ENCODE results near the gene RNF2. TPM values are rescaled to one million over a fixed set of nuclear protein-coding genes. Genes with fewer than 3 reads are reported as not detected.

The RNF2 gene
- total RNA-seq, 1 donor from 2014 or later, result 44.5 TPM

GRCh38 chr1:185033686-185034085 is 11.7 kb upstream of the RNF2 start:
- H3K27ac Mint-ChIP-seq (ENCODE audit: unreplicated experiment), result no peak overlapping the region
- TF ChIP-seq CTCF (IDR thresholded peaks at IDR 0.05; ENCODE audit: unreplicated experiment), result no peak
- DNase-seq (ENCODE audit: low spot score), result no peak
- peaks cover 1% of the 10 kb centered on the region for H3K27me3 Mint-ChIP-seq (ENCODE audit: unreplicated experiment)
- no peaks in the 10 kb centered on the region for H3K36me3 Mint-ChIP-seq (ENCODE audit: low read depth, unreplicated experiment)
- H3K4me1 Mint-ChIP-seq (ENCODE audit: unreplicated experiment), result no peaks in the 10 kb centered on the region
- H3K9me3 Mint-ChIP-seq (ENCODE audit: unreplicated experiment), result no peaks in the 10 kb centered on the region
- H3K4me3 Mint-ChIP-seq (ENCODE audit: unreplicated experiment), result no peak overlapping the region

GRCh38 chr1:185035258-185035657 is 10.1 kb upstream of the RNF2 start:
- Mint-ChIP-seq H3K4me3 (ENCODE audit: unreplicated experiment) (no peak overlapping the region), H3K27ac (ENCODE audit: unreplicated experiment) (no peak overlapping the region), H3K27me3 (ENCODE audit: unreplicated experiment) (peaks cover 1% of the 10 kb centered on the region), H3K4me1 (ENCODE audit: unreplicated experiment) (no peaks in the 10 kb centered on the region), H3K36me3 (ENCODE audit: low read depth, unreplicated experiment) (no peaks in the 10 kb centered on the region), H3K9me3 (ENCODE audit: unreplicated experiment) (no peaks in the 10 kb centered on the region)
- TF ChIP-seq CTCF (IDR thresholded peaks at IDR 0.05; ENCODE audit: unreplicated experiment), result no peak
- DNase-seq (ENCODE audit: low spot score), result no peak

GRCh38 chr1:185038813-185039376 is 6.5 kb upstream of the RNF2 start:
- no peaks in the 10 kb centered on the region for H3K36me3 Mint-ChIP-seq (ENCODE audit: low read depth, unreplicated experiment)
- no peak overlapping the region for H3K27ac Mint-ChIP-seq (ENCODE audit: unreplicated experiment)
- no peaks in the 10 kb centered on the region for H3K9me3 Mint-ChIP-seq (ENCODE audit: unreplicated experiment)
- DNase-seq (ENCODE audit: low spot score), result no peak
- H3K4me1 Mint-ChIP-seq (ENCODE audit: unreplicated experiment), result no peaks in the 10 kb centered on the region
- H3K4me3 Mint-ChIP-seq (ENCODE audit: unreplicated experiment), result no peak overlapping the region
- no peak for TF ChIP-seq CTCF (IDR thresholded peaks at IDR 0.05; ENCODE audit: unreplicated experiment)
- H3K27me3 Mint-ChIP-seq (ENCODE audit: unreplicated experiment), result peaks cover 1% of the 10 kb centered on the region

- no peak overlapping the region for H3K4me3 Mint-ChIP-seq (ENCODE audit: unreplicated experiment)
- H3K27ac Mint-ChIP-seq (ENCODE audit: unreplicated experiment), result no peak overlapping the region
- peaks cover 6% of the 10 kb centered on the region for H3K36me3 Mint-ChIP-seq (ENCODE audit: low read depth, unreplicated experiment)
- H3K9me3 Mint-ChIP-seq (ENCODE audit: unreplicated experiment), result no peaks in the 10 kb centered on the region
- peaks cover 4% of the 10 kb centered on the region for H3K4me1 Mint-ChIP-seq (ENCODE audit: unreplicated experiment)
- DNase-seq (ENCODE audit: low spot score), result no peak
- no peak for TF ChIP-seq CTCF (IDR thresholded peaks at IDR 0.05; ENCODE audit: unreplicated experiment)
- H3K27me3 Mint-ChIP-seq (ENCODE audit: unreplicated experiment), result peaks cover 6% of the 10 kb centered on the region
Measured at GRCh38 chr1:185039726-185040407, 5.5 kb upstream of the RNF2 start.

- H3K4me3 Mint-ChIP-seq (ENCODE audit: unreplicated experiment), result no peak overlapping the region
- H3K4me1 Mint-ChIP-seq (ENCODE audit: unreplicated experiment), result peaks cover 5% of the 10 kb centered on the region
- peaks cover 8% of the 10 kb centered on the region for H3K36me3 Mint-ChIP-seq (ENCODE audit: low read depth, unreplicated experiment)
- peaks cover 7% of the 10 kb centered on the region for H3K27me3 Mint-ChIP-seq (ENCODE audit: unreplicated experiment)
- no peak for DNase-seq (ENCODE audit: low spot score)
- no peaks in the 10 kb centered on the region for H3K9me3 Mint-ChIP-seq (ENCODE audit: unreplicated experiment)
- TF ChIP-seq CTCF (IDR thresholded peaks at IDR 0.05; ENCODE audit: unreplicated experiment), result no peak
- H3K27ac Mint-ChIP-seq (ENCODE audit: unreplicated experiment), result no peak overlapping the region
Measured at GRCh38 chr1:185040408-185040735, 5.0 kb upstream of the RNF2 start.

Data from endothelial cell (in vitro differentiated cells).